Stomach (tissue), 4 donors: ENCODE measurements around the gene LCK.

Experiments used
- CTCF ChIP-seq, 7 experiments: fragments of 450-650 bp in 4 of 7; fragments of 200-600 bp in 3 of 7; sonication (generic) in 3 of 7; IDR thresholded peaks; one replicate each; pipeline ENCODE4 v1.5.1; 2016 to 2019; ENCODE audit warnings: antibody characterized with exemption in 7 of 7, control low read depth in 2 of 7, mild to moderate bottlenecking in 1 of 7
- POLR2A ChIP-seq, 4 donors: fragments of 450-650 bp; IDR thresholded peaks; one replicate each; pipeline ENCODE4 v1.6.1; 2016; ENCODE audit warnings: antibody characterized with exemption in 4 of 4, control low read depth in 2 of 4, mild to moderate bottlenecking in 1 of 4, moderate library complexity in 1 of 4

GRCh38 chr1:32318127-32318869 is 67.2 kb downstream of the LCK start:
- TF ChIP-seq CTCF (IDR thresholded peaks at IDR 0.05) (no peak), POLR2A (IDR thresholded peaks at IDR 0.05) (no peak)
